HG03095 (cell line): Measurements from ENCODE around the gene SDK2.

ENCODE experiments used
- ATAC-seq: cut with Tn5 transposase; IDR thresholded peaks from one replicate; pipeline ENCODE4 v1.9.1; 2021; ENCODE audit warnings: moderate library complexity; ENCODE audit not compliant: unreplicated experiment

SDK2 gene

DNA sequence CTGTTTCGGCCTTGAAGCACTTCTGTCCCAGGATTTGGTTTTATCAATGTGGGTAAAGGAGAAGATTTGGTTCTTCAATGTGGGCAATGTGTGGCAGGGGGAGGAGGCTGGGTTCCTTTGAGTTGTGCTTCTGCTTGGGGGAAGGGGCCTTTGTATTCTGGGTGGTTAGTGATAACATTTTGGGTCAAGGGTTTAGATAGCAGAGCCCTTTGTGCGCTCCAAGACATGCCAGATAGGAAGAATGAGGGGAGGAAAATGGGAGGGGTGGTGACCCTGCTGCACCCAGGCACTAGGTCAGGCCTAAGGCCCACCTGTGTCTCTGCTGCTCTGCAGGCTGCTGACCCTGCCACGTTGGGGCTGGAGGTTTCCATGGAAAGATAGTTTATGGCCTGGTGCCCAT lies 292.5 kb downstream of the SDK2 start:
- ATAC-seq, result no peak

DNA sequence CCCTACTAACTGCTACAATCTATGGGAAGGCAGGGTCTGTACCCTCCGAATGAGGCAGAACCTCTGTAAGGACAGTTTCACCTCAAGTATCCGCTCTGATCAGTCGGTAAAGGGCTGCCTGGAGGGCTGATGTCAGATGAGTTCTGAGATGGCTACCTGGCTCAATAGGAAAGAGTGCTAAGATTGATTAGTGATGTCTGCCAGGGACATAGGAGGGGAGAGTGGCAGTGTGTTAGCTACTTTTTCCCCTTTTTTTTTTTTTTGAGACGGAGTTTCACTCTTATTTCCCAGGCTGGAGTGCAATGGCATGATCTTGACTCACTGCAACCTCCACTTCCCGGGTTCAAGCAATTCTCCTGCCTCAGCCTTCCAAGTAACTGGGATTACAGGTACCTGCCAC lies 293.4 kb downstream of the SDK2 start:
- ATAC-seq, result no peak

DNA sequence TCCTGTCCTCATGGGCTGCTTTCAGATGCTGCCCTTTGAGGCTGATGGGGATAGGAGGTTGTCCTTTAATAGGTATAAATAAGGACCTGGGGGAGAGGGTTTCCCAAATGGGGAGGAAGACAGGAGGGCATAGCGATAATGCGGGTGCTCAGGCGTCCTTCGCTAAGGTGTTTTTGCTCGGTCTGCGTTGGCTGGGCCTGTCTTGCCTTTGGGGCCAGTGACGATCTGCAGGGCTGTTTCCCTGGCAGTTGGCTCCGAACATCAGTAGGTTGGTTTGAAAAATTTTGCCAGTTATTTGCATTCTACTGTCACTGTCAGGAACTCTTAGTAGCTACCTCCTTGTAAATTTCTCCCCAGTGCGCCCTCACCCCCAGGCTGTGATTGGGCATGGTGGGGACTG lies 294.6 kb downstream of the SDK2 start:
- no peak for ATAC-seq

DNA sequence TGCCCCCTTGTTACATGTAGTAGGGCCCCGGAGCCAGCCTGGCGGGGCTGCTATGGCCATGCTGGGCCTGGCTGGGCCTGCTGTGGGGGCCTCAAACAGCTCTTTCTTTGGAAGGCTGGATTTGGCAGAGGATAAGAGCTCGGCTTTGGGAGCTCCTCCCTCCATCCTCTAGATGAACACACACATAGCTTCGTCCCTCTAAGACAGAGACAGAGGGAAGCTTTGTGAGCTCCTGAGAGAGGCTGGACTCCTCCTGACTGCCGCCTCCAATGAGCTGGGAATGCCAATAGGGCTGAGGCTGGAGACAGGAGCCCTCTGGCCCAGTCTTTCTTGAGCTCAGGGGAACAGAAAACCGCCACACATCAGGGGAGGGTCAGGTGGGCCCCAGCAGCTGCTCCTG lies 295.1 kb downstream of the SDK2 start:
- ATAC-seq, result no peak

DNA sequence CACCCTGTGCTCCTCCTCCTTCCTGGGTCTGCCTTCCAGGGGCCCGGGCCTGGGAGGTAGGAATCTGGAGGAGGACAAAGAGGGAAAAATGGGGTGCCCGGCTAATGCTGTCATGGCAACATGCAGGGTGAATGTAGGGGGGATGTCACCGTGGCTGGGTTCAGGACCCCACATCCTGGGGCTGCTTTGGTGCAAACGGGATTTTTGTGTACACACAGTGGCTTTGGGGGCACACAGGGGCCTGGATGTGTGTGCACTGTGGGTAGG lies 295.5 kb downstream of the SDK2 start:
- no peak for ATAC-seq

DNA sequence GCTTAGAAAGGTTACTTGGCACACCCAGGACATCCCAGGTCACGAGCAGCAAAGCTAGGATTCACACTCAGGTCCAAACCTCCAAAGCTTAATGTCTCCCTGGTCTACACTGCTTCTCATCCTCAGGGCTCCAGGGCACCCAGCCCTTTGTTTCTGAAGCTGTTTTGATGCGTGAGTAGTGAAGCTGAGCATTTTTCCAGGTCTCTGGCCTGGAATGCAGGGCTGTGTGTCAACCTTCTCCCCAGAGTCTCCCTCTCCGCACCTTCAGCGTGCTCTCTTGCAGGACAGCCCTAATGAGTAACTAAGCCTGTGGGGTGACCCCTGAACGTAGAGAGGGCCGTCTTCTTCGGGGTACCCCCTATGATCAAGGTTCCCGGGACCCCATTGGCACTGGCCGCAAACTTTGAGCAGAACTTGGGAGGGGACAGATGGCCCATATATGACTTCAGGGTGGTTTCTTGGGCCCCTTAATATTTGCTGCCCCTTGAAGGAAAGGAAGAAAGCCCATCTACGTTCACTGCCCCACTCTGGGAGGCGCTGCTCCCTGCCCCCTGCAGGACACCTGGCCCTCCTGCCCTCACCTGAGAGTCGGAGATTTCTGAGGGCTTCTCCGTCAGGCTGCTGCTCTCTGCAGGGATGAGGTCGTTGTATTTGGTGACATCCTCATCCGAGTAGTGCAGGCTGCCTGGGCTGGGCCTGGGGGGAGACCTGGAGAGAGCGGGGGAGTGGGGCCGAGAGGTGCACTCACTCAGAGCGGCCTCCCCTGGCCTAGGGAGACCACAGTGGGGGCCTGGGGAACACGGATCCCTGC lies 296.0 kb downstream of the SDK2 start:
- ATAC-seq, result no peak

DNA sequence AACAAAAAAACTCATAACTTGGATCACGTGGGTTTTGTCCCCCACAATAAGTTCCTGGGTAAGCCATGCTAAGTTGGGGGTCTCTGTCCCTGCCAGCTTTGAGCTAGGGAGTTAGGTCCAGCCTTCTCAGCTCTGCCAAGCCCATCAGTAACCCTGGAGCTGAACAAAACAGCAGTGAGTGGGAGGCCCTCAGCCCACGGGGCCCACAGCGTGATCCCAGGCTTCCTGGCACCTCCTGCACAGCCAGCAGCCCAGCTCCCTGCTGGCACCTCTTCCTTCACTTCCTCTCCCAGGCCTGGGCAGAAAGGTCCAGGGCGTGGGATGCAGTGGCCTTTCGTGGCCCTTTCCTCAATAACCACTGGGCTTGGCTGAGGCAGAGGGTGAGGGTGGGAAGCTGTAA lies 296.9 kb downstream of the SDK2 start:
- no peak for ATAC-seq

DNA sequence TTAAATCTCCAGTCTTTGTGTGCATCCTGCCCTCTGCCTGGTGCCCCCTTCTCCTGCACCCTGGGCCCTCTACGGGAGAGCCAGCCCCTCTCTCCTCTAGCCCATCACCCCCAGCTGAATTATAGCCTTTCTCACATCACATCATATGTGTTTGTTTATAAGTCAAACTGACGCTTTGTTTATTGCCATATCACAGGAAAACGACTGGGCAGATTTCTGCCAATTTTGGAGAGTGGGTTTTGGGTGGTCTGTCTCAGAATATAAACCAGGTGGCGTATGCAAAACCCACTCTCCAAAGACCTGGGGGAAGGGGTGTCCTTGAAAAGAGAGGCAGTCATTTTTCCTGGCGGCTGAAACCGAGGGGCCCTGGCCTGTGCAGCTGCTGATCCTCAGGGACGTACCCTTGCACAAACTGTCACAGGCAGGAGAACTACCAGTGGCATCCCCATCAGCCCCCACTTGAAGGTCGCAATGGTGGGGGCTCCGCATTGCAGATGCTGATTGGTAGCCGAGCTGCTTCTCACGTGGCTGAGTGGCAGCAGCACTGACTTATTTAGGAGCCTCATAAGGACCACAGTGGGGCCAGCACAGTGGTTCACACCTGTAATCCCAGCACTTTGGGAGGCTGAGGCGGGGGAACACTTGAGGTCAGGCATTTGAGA lies 297.6 kb downstream of the SDK2 start:
- no peak for ATAC-seq

DNA sequence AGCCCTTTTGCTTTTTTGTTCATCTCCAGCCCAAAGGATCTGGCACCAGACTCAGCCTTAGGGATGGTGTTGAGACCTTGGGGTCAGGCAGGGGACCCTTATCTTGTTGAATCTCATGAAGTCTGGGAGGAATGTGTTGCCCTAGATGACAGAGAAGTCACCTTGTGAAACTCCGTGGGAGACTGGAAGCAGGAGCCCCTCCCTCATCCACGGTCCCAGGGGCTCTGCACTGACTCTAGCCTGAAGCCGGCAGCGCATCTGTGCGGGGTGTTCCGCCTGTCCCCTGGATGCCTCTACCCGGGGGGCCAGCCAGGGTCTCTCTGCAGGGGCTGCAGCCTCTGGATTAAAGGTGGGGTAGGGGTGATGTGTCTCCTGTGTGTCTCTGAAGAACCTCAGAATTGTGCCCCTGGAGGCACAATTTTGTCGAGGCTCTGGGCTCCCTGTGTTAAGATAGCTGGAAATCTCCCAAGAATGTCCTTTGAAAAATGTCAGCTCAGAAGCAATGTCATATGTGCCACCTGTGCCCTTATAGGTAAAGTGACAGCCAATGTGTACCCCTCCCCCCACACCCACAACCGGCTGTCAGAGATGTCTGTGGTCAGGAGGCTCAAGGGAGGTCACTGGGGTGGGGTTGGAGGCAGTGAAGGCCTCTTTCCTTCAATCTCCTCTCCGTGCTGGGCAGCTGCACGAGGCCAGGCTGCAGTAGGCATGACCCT lies 300.3 kb downstream of the SDK2 start:
- no peak for ATAC-seq

DNA sequence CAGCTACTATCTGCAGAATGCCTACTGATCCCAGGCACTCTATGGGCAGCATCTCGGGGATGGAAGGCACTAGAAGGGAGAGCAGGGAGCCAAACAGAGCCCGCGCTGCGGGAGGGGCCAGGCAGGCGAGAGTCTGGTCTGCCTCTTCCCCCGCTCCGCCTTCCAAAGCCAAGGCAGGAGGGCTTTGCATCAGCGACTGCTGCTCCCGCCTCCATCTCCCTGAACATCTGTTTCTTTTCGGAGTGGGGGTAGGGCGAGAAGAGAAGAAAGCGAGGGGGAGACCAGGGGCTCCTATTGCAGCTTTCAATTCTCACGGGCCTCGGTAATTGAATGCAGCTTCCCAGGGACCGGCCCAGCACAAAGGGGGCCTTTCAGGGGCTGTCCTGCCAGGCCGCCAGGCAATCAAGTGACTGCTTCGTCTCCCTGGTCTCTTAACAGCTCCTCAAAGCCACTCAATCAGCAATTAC lies 301.0 kb downstream of the SDK2 start:
- no peak for ATAC-seq

DNA sequence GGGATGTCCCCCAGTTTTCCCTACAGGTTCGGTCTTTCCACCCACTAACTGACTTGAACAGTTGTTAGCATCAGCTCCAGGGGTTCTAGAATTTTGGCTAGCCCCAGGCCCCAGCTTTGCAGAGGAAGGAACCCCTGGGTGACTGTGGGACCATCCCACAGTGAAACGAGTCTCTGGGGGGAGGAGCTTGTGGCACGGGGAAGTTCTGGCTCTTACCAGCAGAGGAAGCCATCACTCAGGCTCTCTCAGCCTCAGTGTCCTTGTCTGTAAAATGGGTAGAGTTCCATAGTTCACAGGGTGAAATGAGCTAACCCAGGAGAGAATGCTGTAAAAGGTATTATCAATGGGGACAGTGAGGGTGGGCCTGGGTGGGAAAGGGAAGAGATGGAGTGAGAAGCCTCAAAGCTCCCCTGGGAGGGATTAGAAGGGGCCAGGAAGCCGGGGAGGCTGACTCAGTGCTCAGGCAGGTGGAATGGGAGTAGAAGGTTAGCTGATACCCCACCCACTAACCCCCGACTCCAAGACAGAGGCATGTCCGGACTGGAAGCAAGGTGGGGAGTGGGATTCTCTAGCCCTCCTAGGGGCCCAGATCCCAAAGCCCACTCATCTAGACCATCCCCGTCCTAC lies 301.6 kb downstream of the SDK2 start:
- ATAC-seq, result no peak

DNA sequence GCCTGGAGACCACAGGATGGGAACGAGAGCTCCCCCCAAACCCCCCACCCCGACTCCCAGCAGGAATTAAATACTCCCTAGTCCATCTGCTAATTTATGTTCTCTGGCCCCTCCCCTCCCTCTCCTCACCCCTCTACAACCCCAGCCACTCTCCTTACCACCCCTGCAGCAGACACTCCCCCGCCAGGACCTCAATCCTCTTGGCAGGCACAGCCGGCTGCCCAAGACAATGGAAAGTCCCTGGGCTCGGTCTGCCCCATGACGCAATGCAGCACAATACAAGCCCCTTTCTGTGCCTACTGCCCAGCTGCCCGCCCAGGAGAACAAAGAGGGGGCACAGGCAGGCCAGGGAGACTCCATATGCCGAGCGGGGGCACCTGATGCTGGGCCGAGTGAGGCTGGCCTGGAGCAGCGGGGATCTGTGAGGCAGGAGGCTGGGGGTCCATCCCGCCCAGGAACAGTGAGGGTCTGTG lies 302.2 kb downstream of the SDK2 start:
- no peak for ATAC-seq

DNA sequence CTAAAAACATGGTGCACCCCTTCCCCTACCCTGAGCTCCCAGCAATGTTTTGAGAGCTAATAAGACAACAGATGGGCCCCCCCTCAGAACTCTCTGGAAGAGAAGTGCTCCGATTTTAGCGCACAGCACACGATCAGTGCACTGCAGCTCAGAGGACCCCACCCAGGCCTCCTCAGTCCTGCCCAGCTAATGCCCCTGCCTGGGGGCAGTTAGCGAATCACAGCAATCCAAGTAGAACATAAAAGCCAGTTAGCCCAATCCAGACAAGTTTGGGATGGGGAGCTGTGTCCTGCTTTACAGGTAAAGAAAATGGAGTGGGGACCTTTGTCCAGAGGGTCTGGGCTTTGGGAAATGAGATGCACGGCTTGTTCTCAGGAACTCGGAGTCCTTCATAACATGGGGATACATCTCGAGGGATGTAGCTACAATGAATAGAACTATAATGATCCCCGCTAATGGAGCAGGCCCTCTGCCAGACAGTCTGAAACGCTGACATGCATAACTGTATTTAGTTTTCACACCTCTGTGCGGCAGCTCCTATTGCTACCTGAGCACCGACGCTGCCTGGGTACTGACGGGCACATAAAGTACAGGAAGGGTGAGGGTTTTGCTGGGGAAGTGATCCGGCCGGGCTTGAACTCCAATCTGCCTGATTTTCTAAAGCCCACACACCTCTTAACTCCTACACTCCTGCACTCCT lies 302.7 kb downstream of the SDK2 start:
- ATAC-seq, result no peak

DNA sequence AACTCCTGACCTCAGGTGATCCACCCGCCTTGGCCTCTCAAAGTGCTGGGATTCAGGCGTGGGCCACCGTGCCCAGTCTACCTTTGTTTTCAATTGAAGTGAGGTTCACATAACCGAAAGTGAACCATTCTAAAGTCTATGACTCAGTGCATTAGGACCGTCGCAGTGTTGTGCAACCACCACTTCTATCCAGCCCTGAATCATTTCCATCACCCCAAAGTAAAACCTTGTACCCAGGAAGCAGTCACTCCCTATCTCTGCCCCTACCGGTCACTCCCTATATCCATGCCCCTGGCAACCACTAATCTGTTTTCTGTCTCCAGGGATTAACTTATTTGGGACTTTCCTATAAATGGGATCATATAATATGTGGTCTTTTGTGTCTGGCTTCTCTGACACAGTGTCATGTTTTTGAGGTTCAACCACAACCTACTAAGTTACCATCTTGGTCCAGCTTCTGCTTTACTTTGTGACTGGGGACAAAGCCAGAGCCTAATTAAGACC lies 304.1 kb downstream of the SDK2 start:
- ATAC-seq, result no peak

DNA sequence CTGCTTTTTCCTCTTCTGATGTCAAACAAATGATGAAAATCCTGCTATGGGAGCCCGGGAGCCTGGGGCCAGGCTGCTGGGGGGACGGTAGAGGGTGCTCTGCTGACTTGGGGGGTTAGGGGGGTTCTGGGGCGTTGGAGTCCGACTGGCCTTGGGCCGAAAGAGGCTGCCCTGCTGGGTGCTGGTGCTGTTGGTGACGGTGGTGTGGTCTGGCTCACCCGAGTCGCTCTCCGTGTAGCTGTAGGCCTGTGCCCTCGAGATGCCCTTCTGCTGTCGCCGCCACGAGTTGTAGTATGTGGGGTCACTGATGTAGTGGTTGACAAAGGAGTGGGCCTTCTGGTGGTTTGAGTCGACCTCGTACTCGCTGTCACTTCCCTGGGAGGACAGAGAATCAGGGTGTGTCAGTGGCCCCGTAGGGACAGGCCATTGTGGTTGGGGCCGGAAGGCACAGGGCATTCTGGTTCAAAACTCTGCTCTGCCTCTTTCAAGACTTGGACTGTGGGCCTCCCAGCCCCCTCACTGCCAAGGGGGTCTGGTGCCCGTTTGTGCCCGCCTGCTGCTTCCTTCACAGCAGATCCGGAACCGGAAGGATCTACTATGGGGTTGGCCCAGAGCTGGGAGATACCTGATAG lies 305.6 kb downstream of the SDK2 start:
- no peak for ATAC-seq

DNA sequence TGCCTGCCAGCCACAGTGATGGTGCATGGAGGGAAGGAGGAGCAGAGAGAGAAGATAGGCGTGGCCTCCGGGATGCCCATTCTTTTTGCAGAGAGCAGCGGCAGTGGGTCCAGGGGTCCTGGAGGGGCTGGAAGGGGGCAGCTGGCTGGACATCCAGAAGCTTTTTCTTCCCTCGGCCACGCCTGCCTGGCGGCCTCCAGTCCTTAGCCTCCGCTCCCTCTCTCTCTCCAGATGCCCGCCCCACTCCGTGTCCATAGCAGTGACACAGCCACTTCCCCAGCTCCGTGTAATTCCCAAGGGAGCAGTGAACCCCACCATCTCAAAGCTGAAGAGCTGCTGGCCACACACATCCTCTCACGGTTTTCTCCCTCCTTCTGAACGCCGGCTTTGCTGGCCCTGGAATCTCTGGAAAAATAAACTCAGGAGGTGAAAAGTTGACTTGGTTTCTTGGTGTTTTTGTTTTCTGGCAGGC lies 306.2 kb downstream of the SDK2 start:
- no peak for ATAC-seq

DNA sequence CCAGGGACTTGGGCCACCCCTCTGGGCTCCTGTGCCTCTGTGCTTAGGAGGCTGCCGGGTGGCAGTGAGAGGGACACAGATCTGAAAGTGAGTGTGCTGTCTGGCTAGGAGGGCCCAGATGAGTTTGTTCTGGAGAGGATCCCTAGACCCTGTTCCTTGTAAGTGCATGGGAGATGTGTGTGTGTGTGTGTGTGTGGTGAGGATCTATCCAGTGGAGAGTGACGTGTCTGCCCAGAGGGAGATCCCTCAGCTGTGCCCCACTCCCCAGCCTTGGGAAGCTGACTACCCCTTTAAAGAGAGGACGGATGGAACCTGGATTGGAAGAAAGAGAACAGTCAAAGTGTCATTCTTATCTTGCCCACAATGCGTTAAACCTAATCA lies 306.9 kb downstream of the SDK2 start:
- no peak for ATAC-seq

DNA sequence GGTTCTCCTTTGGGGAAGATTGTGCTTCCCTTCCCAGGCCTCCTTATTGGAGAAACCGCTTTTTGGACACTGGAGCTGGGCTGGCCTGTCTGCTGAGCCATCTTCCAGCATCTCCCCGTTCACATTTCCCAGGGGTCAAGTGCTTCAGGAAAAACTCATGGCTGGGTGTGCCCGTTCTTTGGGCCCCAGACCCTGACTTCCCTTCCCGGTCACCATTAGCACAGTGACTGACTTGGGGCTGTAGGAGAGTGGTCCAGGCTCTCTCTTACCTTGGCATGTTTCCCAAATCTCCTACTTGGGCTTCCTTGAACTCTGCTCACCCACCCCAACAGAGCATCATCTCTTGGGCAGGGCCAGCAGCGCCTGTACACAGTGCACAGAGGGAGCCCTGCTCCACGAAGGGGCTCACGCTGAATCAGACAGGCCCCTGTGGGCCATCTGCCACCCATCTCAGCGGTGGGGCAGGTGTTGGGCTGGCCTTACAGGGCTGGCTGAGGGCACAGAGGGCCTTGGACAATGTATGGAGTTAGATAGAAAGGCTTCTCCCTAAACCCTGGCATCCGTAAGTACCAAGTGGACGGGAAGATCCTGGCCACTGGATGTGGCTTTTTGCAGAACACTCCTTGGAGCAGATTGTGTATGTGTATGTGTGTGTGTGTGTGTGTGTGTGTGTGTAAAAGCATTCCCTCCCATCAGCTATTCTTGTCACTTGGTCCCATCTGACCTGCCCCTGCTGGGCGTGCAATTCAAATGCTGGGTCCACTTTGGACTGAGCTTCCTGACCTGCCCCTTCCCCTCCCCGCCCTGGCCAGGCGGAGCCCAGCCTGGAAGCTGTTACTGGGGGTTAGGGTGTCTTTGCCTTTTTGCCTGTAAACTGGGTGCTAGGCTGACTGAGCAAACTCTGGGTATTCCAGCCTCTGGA lies 307.6 kb downstream of the SDK2 start:
- no peak for ATAC-seq
